NT2/D1 (cell line): Measurements from ENCODE around the gene TNS3.

ENCODE experiments used
- SUZ12 ChIP-seq: IDR thresholded peaks from 2 replicates; pipeline ENCODE4 v1.6.1; 2011; ENCODE audit not compliant: insufficient read length, insufficient read depth; ENCODE audit errors: extremely low read depth
- ZNF274 ChIP-seq: IDR thresholded peaks from 2 replicates; pipeline ENCODE4 v1.6.1; 2011; ENCODE audit warnings: mild to moderate bottlenecking, low read depth, low read length

DNA sequence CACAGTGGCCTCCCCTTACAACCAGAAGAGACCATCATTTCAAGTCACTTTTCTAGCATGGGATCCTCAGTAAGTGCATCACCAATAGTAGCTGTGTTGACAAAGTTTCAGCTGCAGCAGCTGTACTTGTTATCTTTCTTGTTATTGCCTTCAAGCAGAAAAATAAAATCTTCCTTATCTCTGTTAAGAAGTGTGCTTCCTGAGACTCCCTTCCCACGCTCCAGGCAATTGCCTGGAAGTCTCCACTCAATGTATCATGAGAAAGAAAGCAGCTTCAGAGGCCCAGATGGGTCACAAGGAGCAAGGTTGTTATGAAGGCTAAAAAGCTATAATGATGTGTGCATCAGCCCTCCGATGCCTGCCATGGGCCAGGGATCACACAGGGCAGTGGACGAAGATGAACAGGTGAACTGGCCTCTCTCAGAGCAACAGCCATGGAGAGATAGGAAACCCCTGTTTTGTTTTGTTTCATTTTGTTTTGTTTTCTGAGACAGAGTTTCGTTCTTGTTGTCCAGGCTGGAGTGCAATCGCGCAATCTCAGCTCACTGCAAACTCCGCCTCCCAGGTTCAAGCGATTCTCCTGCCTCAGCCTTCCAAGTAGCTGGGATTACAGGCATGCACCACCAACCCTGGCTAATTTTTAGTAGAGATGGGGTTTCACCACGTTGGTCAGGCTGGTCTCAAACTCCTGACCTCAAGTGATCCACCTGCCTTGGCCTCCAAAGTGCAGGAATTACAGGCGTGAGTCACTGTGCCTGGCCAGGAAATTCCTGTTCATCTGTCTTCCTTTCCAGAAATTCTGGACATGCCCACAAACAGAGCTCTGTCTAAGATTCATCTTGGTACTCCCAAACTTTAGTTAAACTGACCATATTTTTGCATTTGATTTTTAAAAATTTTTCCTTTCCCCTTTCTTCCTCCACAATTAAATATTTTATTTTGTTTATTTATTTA, 340.5 kb downstream of the TNS3 start:
- TF ChIP-seq SUZ12 (no peak), ZNF274 (no peak)
